Measurements from ENCODE around the gene ACBD6.

- TF ChIP-seq CTCF (IDR thresholded peaks at IDR 0.05) (no peak), POLR2A (IDR thresholded peaks at IDR 0.05) (no peak), POLR2AphosphoS5 (IDR thresholded peaks at IDR 0.05) (no peak), EP300 (IDR thresholded peaks at IDR 0.05) (no peak)
These were observed 13.0 kb upstream of the ACBD6 start for GRCh38 chr1:180515364-180515763.

Measured in stomach (tissue), 4 donors.